Peyer's patch (tissue), 4 donors: ENCODE data around the gene NBAS.

Experiments used
- POLR2A ChIP-seq, 2 donors: fragments of 450-650 bp; IDR thresholded peaks; one replicate each; pipeline ENCODE4 v1.5.1; 2017; ENCODE audit warnings: antibody characterized with exemption in 2 of 2, mild to moderate bottlenecking in 2 of 2, moderate library complexity in 2 of 2
- TF ChIP-seq, protein P1 (sequence below), 6 experiments: fragments of 450-650 bp in 4 of 6; fragments of 200-600 bp in 2 of 6; sonication (generic) in 1 of 6; IDR thresholded peaks; one replicate each; pipeline ENCODE4 v1.5.1; 2017 to 2019; ENCODE audit warnings: antibody characterized with exemption in 6 of 6, mild to moderate bottlenecking in 3 of 6, moderate library complexity in 1 of 6

DNA sequence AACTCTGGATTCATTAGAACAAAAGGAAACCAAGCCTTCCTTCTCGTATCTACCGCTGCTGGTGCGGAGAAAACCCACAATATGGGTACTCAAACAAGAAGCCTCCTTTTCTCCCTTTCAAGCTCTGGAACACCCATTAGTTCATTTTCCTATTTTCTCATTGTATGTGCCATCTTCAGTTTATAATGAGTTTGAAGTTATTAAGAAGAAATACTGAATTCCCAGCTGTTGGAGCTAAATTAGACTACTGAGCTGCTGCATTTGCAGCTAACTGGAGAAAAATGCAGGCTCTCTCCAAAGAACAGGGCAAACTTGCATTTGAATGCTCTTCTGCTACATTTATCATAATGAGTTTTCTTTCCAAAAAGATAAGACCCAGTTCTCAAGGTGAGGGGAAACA lies 398.5 kb downstream of the NBAS start:
- TF ChIP-seq, protein P1, sequence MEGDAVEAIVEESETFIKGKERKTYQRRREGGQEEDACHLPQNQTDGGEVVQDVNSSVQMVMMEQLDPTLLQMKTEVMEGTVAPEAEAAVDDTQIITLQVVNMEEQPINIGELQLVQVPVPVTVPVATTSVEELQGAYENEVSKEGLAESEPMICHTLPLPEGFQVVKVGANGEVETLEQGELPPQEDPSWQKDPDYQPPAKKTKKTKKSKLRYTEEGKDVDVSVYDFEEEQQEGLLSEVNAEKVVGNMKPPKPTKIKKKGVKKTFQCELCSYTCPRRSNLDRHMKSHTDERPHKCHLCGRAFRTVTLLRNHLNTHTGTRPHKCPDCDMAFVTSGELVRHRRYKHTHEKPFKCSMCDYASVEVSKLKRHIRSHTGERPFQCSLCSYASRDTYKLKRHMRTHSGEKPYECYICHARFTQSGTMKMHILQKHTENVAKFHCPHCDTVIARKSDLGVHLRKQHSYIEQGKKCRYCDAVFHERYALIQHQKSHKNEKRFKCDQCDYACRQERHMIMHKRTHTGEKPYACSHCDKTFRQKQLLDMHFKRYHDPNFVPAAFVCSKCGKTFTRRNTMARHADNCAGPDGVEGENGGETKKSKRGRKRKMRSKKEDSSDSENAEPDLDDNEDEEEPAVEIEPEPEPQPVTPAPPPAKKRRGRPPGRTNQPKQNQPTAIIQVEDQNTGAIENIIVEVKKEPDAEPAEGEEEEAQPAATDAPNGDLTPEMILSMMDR (IDR thresholded peaks at IDR 0.05), result no peak
- TF ChIP-seq POLR2A (IDR thresholded peaks at IDR 0.05), result no peak
